GM12878 (cell line): ENCODE data around the gene EFNA3. TPM values are rescaled to one million over a fixed set of nuclear protein-coding genes. Genes with fewer than 3 reads are reported as not detected.

Source experiments
- ATAC-seq: fragments of 200-7000 bp; cut with Tn5 transposase; 3 replicates; pipeline ENCODE4 v1.9.1; 2020; ENCODE audit warnings: mild to moderate bottlenecking, moderate library complexity
- BruUV-seq: library from RNA; stranded (reverse); fragments of 400-500 nt; replicated peaks from 2 replicates; lab custom pipeline; 2021; lab: Mats Ljungman, UMichigan
- CTCF ChIA-PET: fragments of 300-600 bp; sonication (Branson Sonifier 250); formaldehyde crosslinking; extraction: SDS; loops from one replicate; lab custom pipeline; 2021; ENCODE audit warnings: inconsistent platforms; lab: Yijun Ruan, JAX
- POLR2A ChIA-PET: fragments of 350-600 bp; formaldehyde crosslinking; extraction: SDS; loops from one replicate; lab custom pipeline; 2021; ENCODE audit warnings: inconsistent platforms; lab: Charles Lee
- RAD21 ChIA-PET: fragments of 300-600 bp; sonication (Branson Sonifier 250); formaldehyde crosslinking; loops from one replicate; lab custom pipeline; 2023; ENCODE audit warnings: antibody characterized with exemption; ENCODE audit not compliant: unreplicated experiment; lab: Charles Lee
- SMC1A ChIA-PET: fragments of 300-600 bp; sonication (Branson Sonifier 250); formaldehyde crosslinking; loops from one replicate; lab custom pipeline; 2023; ENCODE audit not compliant: unreplicated experiment, uncharacterized antibody; lab: Charles Lee
- DNase-seq: peaks from one replicate; pipeline ENCODE4 v3.0.0-alpha.2; 2011; ENCODE audit warnings: low read depth, low spot score
- FAIRE-seq: peaks from 3 replicates; lab custom pipeline; 2011; peaks lifted over from hg19 to GRCh38; lab: Jason Lieb, UNC
- H2AFZ ChIP-seq: 2 replicates; pipeline ENCODE4 v1.6.0; 2011; ENCODE audit warnings: low read depth, low read length, control low read depth; ENCODE audit not compliant: control insufficient read depth
- H3K27ac ChIP-seq: 2 replicates; pipeline ENCODE4 v1.5.1; 2011; ENCODE audit warnings: control low read depth; ENCODE audit not compliant: control insufficient read depth, insufficient read depth
- H3K27me3 ChIP-seq, 2 experiments: replicated peaks in 1 of 2; 2 replicates each; pipeline versions ENCODE4 v1.6.0 to v1.6.1; 2011; ENCODE audit warnings: low read length in 1 of 2; ENCODE audit not compliant: control insufficient read depth in 2 of 2, insufficient read depth in 2 of 2
- H3K36me3 ChIP-seq, 2 experiments: 2 replicates each; pipeline ENCODE4 v1.5.1; 2011; ENCODE audit warnings: low read length in 1 of 2; ENCODE audit not compliant: control insufficient read depth in 2 of 2, insufficient read depth in 2 of 2
- H3K4me1 ChIP-seq: 2 replicates; pipeline ENCODE4 v1.6.1; 2011; ENCODE audit warnings: mild to moderate bottlenecking, low read length, moderate library complexity, mixed read lengths; ENCODE audit not compliant: control insufficient read depth, insufficient read depth
- H3K4me2 ChIP-seq: 2 replicates; pipeline ENCODE4 v1.6.0; 2011; ENCODE audit warnings: control low read depth; ENCODE audit not compliant: control insufficient read depth, insufficient read depth
- H3K4me3 ChIP-seq: fragments of 200-600 bp; sonication (generic); 2 replicates; pipeline ENCODE4 v1.5.1; 2016
- H3K79me2 ChIP-seq: 2 replicates; pipeline ENCODE4 v1.6.0; 2011; ENCODE audit warnings: low read length; ENCODE audit not compliant: control insufficient read depth, insufficient read depth
- H3K9ac ChIP-seq: 2 replicates; pipeline ENCODE4 v1.8.0; 2011; ENCODE audit warnings: low read length, control low read depth, mixed read lengths; ENCODE audit not compliant: control insufficient read depth, insufficient read depth
- H3K9me3 ChIP-seq: replicated peaks from 3 replicates; pipeline ENCODE4 v1.5.1; 2011; ENCODE audit warnings: mild to moderate bottlenecking, low read length; ENCODE audit not compliant: control insufficient read depth, insufficient read depth
- H4K20me1 ChIP-seq: 2 replicates; pipeline ENCODE4 v1.6.0; 2011; ENCODE audit not compliant: control insufficient read depth, insufficient read depth
- CHD2 ChIP-seq: IDR thresholded peaks from 2 replicates; pipeline ENCODE4 v1.6.1; 2011; ENCODE audit warnings: low read depth, low read length, improper control_type of control experiment, borderline replicate concordance
- E2F8 ChIP-seq: fragments of 450-650 bp; IDR thresholded peaks from 2 replicates; pipeline ENCODE4 v1.6.1; 2018; ENCODE audit warnings: mild to moderate bottlenecking, low read depth, moderate library complexity; ENCODE audit not compliant: partially characterized antibody
- ETV6 ChIP-seq, 2 experiments: fragments of 450-650 bp in 1 of 2; IDR thresholded peaks in 1 of 2; conservative IDR thresholded peaks in 1 of 2; 2 replicates each; pipeline ENCODE4 v1.6.1; 2014; ENCODE audit warnings: antibody characterized with exemption in 1 of 2, borderline replicate concordance in 1 of 2, low read depth in 1 of 2, mild to moderate bottlenecking in 1 of 2, moderate library complexity in 1 of 2
- GABPA ChIP-seq: IDR thresholded peaks from 2 replicates; pipeline ENCODE4 v1.6.1; 2014; ENCODE audit warnings: antibody characterized with exemption, low read depth, mild to moderate bottlenecking, inconsistent platforms
- HDGF ChIP-seq: fragments of 450-650 bp; IDR thresholded peaks from 2 replicates; pipeline ENCODE4 v1.6.1; 2016; ENCODE audit warnings: antibody characterized with exemption
- KLF5 ChIP-seq: fragments of 450-650 bp; IDR thresholded peaks from 2 replicates; pipeline ENCODE4 v1.6.1; 2014; ENCODE audit warnings: mild to moderate bottlenecking; ENCODE audit not compliant: partially characterized antibody
- NRF1 ChIP-seq: conservative IDR thresholded peaks from 2 replicates; pipeline ENCODE4 v1.6.1; 2011; ENCODE audit warnings: mild to moderate bottlenecking, low read depth, low read length, improper control_type of control experiment
- PAX5 ChIP-seq: IDR thresholded peaks from 2 replicates; pipeline ENCODE4 v1.6.1; 2011; ENCODE audit warnings: low read depth, low read length, borderline replicate concordance
- RB1 ChIP-seq: fragments of 450-650 bp; formaldehyde crosslinking; IDR thresholded peaks from 2 replicates; pipeline ENCODE4 v1.6.1; 2017; ENCODE audit warnings: mild to moderate bottlenecking, borderline replicate concordance
- REST ChIP-seq: IDR thresholded peaks from 2 replicates; pipeline ENCODE4 v1.6.1; 2012; ENCODE audit warnings: mild to moderate bottlenecking, low read depth, low read length
- SIN3A ChIP-seq: IDR thresholded peaks from 2 replicates; pipeline ENCODE4 v1.6.1; 2012; ENCODE audit warnings: low read depth, low read length, improper control_type of control experiment
- SPI1 ChIP-seq: IDR thresholded peaks from 2 replicates; pipeline ENCODE4 v1.6.1; 2011; ENCODE audit warnings: low read depth, mild to moderate bottlenecking, low read length, moderate library complexity, borderline replicate concordance; ENCODE audit not compliant: insufficient read depth
- TCF12 ChIP-seq: IDR thresholded peaks from 2 replicates; pipeline ENCODE4 v1.6.1; 2011; ENCODE audit warnings: low read depth, mild to moderate bottlenecking, low read length
- ZBTB33 ChIP-seq: fragments of 450-650 bp; IDR thresholded peaks from 2 replicates; pipeline ENCODE4 v1.6.1; 2017; ENCODE audit warnings: mild to moderate bottlenecking
- WGBS: methylation state at CpG from one replicate; pipeline ENCODE4 v1.1.6; 2016; ENCODE audit warnings: low lambda C conversion rate; ENCODE audit not compliant: insufficient replicate concordance, insufficient coverage; ENCODE audit errors: missing lambda C conversion rate; 5-methylcytosine and 5-hydroxymethylcytosine counted together
- in situ Hi-C: fragments of 300-500 bp; cut with MboI; formaldehyde crosslinking; loops from 9 replicates; pipeline ENCODE4 v1.14.3; 2018; ENCODE audit warnings: mixed read lengths
- intact Hi-C: fragments of 100-400 bp; cut with micrococcal nuclease; formaldehyde crosslinking; loops from one replicate; pipeline ENCODE4 v1.14.2; 2022; ENCODE audit not compliant: unreplicated experiment
- polyA plus RNA-seq, 11 experiments: library from polyadenylated mRNA; depleted of rRNA in 4 of 11; unstranded in 6 of 11; stranded (reverse) in 5 of 11; fragments of >200 nt; fragmentation: Nextera tagmentation in 4 of 11; fragmentation: Illumina TruSeq in 1 of 11; extraction: Ambion mirVana in 4 of 11; extraction: Trizol in 1 of 11; gene quantifications; 1 replicate in 1 of 11; 2 replicates in 10 of 11; pipeline versions ENCODE4 v1.2.1 to v1.2.3, GENCODE V29; 2011 to 2016; ENCODE audit warnings: inconsistent platforms in 2 of 11, missing spikeins in 2 of 11, low read depth in 1 of 11
- total RNA-seq, 4 experiments: library from RNA; depleted of rRNA in 3 of 4; stranded (reverse); fragments of >200 nt in 3 of 4; fragmentation: Illumina TruSeq in 1 of 4; extraction: Trizol in 1 of 4; gene quantifications; 2 replicates each; pipeline versions ENCODE4 v1.2.1 to v1.2.3, GENCODE V29; 2013 to 2021

Gene EFNA3
- total and polyA plus RNA-seq, 10 of the 15 experiments (the other 5 are each of a cell fraction or from before 2014, with no cell fraction given), result 0.08 to 5.4 (median 1.1) TPM

- FAIRE-seq (no peak), DNase-seq (peak; percentile 66), ATAC-seq (peak; percentile 89)
- Histone ChIP-seq H3K4me1 (peaks cover 13% of the 10 kb centered on the region), H3K4me3 (peak within 1 kb of the TSS; percentile 90), H3K4me2 (peak within 1 kb of the TSS; percentile 100), H3K36me3 (peaks cover 0 to 3% of the 10 kb centered on the region in 2 experiments; a peak in 2 of 4 replicates), H4K20me1 (no peaks in the 10 kb centered on the region), H3K9me3 (no peaks in the 10 kb centered on the region), H3K27ac (peak within 1 kb of the TSS; percentile 97), H3K27me3 (no peaks in the 10 kb centered on the region), H3K9ac (peak within 1 kb of the TSS; percentile 97), H3K79me2 (peaks cover 30% of the 10 kb centered on the region), H2AFZ (peak within 1 kb of the TSS; percentile 75)
- no TSS peak for BruUV-seq
- CTCF ChIA-PET, result interaction anchor here (0.6 to 6.0 kb wide), 11 partner anchors 12 to 1631 kb away, joined by 3 to 37 read pairs (median 4); partner anchors contain the start of genes KRTCAP2 and TRIM46
- intact Hi-C loops, result loop anchor here (5.0 kb wide), 1 partner anchor 37 kb away; the partner anchor contains the start of genes KRTCAP2 and TRIM46
- under 1% methylated on average over 33 of the region's 52 CpGs for WGBS
- in situ Hi-C loops, result no loop called here
- POLR2A ChIA-PET, result interaction anchor here (0.5 to 2.9 kb wide), 9 partner anchors 11 to 296 kb away, joined by 3 to 18 read pairs (median 3); partner anchors contain the start of gene KRTCAP2
- RAD21 ChIA-PET, result interaction anchor here (1.0 to 2.6 kb wide), 6 partner anchors 15 to 50 kb away, joined by 3 to 9 read pairs (median 5); partner anchors contain the start of gene KRTCAP2
- SMC1A ChIA-PET, result interaction anchor here (0.8 to 2.4 kb wide), 6 partner anchors 16 to 44 kb away, joined by 3 to 6 read pairs (median 3); no protein-coding TSS in a partner anchor
- no peak for TF ChIP-seq HDGF
- no peak for TF ChIP-seq TCF12
- peak; percentile 43; the same call in 1 of the 2 replicates for TF ChIP-seq SIN3A
- peak; percentile 56 for TF ChIP-seq E2F8
- TF ChIP-seq CHD2, result no peak
- peak; percentile 33; the same call in 1 of the 2 replicates for TF ChIP-seq NRF1
- peak; percentile 83 for TF ChIP-seq GABPA
- 0 out of 2 replicates have a peak, but pooled peaks have one; percentile 19 for TF ChIP-seq RB1
- TF ChIP-seq REST, result no peak
- peak; percentile 66 for TF ChIP-seq KLF5
- 0 out of 2 replicates have a peak, but pooled peaks have one; percentile 3 for TF ChIP-seq PAX5
- TF ChIP-seq ZBTB33, result no peak
- TF ChIP-seq SPI1, result no peak
- no peak for TF ChIP-seq ETV6 (conservative IDR thresholded peaks at IDR 0.05 in 1 of 2, IDR thresholded peaks at IDR 0.05 in 1 of 2; ENCODE audit: borderline replicate concordance in 1 of 2, low read depth in 1 of 2)
Observed at GRCh38 chr1:155135415-155136028, 56.9 kb downstream of the EFNA3 start, which contains the start of gene SLC50A1. TSS of gene SLC50A1 (plus strand) at chr1:155135852. CDS start at chr1:155135912, 60 bp downstream.
